T-helper 9 cell (primary cell): ENCODE results near the gene CHST4.
"Not testable (repeated sequence)": the region's sequence is repeated elsewhere in the genome, so short reads cannot be mapped to it uniquely, and the experiment has no call there.

ENCODE experiments used
- DNase-seq: peaks from one replicate; pipeline ENCODE4 v3.0.0-alpha.2; 2020
- total RNA-seq, 2 donors: gene quantifications; one replicate each; lab custom pipeline; 2026; lab: John Stamatoyannopoulos, UW

CHST4 gene
- total RNA-seq = 0 reads per million in 2 donors

DNA sequence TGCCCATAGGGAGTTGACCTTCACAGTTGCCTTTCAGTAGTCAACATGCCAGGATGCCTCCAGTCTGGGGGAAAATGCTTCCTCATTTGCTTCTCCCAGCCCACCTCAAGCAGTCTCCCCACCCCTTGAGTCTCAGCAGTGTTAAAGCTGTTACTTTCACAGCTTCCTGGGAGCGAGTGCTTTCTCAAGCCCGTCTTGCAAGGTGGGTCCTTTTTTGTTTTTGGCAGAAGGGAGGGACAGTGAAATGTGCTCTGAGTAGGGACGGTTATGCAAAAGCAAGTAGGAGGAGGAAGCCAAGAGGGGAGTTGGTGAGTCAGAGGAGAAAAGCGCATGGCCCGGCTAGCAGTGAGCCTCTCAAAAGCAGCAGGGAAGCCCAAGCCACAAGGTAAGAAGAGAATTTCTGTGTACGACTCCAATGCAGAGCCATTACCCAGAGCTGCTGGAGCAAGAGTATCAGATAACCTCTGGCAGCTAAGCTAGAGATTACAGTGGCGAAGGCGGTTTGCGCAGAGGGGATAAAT lies at the start of gene CHST4:
Gene CHST4 (plus strand): TSS at position 316 of the 521 bp plus-strand sequence. CDS start 10,252 bp downstream, outside the sequence.
- DNase-seq = no peak

- no peak for DNase-seq
Measured at GRCh38 chr16:71476457-71477124, 49.6 kb upstream of the CHST4 start.

DNA sequence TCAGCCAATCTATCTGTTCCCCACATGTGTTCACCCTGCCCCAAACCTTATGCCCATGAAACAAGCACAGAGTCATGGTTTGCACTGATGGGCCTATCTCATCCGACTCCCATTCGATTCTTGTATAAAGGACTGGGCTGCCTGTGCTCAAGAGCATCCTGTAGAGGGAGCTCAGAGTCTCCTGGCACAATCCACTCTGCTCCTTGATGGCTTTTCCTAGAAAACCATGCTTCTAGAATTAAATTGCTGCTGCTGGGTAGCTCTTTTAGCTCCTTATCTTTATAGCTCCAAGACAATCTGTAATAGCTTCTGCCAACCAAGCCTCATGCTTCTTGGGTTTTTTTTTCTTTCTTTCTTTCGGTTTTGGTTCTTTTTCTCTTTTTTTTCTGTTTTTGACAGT lies 46.8 kb upstream of the CHST4 start:
- no peak for DNase-seq

GRCh38 chr16:71480956-71481355 lies 45.3 kb upstream of the CHST4 start:
- no peak for DNase-seq

DNA sequence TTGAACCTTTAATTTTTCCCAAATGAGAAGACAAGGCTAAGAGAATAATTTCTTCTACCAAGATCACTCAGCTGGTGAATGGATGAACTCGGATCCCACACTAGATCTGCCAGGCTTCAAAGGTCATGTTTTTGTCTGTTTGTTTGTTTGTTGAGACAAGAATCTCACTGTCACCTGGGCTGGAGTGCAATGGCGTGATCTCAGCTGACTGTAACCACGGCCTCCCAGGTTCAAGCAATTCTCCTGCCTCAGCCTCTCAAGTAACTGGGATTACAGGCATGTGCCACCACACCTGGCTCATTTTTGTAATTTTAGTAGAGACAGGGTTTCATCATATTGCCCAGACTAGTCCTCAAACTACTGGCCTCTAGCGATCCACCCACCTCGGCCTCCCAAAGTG lies 43.7 kb upstream of the CHST4 start:
- no peak for DNase-seq

GRCh38 chr16:71484006-71484893 lies 42.0 kb upstream of the CHST4 start:
- DNase-seq = peak; percentile 65

- no peak for DNase-seq
Measured at GRCh38 chr16:71489122-71489521, 37.1 kb upstream of the CHST4 start, which contains the start of gene ZNF19. TSS of gene ZNF19 (minus strand) at chr16:71489324. CDS start at chr16:71482114, 7,210 bp downstream.

- no peak for DNase-seq
Measured at GRCh38 chr16:71490361-71490760, 35.9 kb upstream of the CHST4 start.

- no peak for DNase-seq
Measured at GRCh38 chr16:71491054-71491453, 35.2 kb upstream of the CHST4 start.

DNA sequence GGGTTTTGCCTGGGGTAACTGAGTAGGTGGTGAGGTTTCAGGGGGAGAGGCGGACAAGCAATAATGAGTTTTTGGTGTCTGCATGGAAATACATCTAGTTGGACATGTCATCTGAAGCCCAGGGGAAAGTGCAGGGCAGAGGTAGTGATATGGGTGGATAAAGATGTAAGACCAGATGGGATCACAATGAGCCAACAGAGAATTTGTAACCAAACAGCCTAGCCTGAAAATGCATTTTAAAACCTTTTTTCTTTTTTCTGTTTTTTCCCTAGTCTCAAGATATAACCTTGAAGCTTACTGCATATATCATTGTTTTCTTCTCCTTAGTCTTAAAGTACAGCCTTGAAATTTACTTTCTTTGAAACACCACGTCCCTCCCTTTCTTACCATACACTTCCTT lies 33.4 kb upstream of the CHST4 start:
- DNase-seq = no peak

- DNase-seq = no peak
Measured at GRCh38 chr16:71493213-71493612, 33.0 kb upstream of the CHST4 start.

DNA sequence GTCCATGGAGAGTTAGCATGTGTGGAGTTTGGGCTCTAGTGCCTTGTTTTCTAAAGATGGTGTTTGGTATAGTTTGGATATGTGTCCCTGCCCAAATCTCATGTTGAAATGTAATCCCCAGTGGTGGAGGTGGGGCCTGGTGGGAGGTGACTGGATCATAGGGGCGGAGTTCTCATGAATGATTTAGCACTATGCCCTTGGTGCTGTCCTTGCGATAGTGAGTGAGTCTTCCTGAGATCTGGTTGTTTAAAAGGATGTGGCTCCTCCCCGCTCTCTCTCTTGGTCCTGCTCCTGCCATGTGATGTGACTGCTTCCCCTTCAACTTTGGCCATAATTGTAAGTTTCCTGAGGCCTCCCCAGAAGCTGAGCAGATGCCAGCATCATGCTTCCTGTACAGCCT lies 28.2 kb upstream of the CHST4 start:
- DNase-seq = no peak

DNA sequence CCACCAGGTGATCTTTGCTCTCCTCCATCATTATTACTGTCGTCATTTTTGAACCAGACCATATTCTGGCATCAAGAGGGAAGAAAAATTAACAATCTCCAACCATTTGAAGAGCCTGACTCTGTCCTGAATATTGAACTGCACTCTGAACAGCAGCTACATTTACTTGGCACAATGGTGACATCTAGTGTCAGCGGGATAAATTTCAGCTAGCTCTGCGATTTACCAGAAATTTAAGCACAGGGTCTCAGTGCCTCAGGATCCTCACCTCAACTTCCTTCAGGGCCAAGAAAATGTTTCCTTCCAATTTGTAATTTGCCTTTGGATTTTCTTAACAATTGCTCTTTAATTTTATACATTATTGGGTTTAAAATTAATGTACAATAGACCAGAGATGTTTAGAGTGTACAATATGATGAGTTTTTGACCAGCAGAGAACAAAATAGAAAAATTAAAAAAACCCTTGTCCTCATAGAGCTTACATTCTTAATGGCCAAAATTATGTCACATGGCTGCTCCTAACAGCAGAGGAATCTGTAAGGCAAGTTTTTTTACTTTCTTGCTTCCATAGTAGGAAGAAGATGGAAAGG lies 26.4 kb upstream of the CHST4 start:
- peak; percentile 21 for DNase-seq

DNA sequence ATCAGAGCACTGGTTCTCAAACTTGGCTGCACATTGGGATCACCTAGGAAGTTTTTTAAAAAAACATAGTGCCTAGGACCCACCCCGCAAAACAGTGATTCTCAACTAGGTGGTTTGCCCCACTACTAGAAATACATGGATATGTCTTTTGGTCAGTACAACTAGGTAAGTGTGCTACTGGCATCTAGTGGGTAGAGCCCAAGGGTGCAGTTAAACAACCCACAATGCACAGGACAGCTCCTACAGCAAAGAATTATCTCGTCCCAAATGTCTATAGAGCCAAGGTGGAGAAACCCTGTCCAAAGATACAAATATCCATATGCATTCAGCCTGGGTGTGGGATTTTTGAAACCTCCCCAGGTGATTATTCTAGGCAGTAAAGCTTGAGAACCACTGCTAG lies 25.3 kb upstream of the CHST4 start:
- no peak for DNase-seq

- DNase-seq = no peak
Measured at GRCh38 chr16:71501547-71501946, 24.7 kb upstream of the CHST4 start.

- not testable (repeated sequence) for DNase-seq
Measured at GRCh38 chr16:71504051-71504450, 22.2 kb upstream of the CHST4 start.

- no peak for DNase-seq
Measured at GRCh38 chr16:71504901-71505300, 21.3 kb upstream of the CHST4 start.

DNA sequence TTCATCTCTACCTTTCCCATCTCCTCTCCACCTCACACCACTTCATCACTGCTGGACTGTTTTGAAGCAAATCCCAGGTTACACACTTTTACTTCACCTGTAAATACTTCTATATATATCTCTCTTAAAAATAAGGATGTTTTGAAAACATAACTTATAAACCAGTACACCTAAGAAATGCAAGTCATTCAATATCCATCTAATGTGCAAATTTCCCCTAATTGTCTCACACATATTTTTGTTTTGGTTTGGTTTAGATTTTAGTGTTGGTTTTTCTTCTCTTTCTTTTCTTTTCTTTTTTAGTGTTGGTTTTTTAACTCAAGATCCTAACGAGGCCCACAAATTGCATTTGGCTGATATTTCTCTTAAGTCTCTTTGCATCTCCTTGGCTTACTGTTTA lies 19.2 kb upstream of the CHST4 start:
- no peak for DNase-seq

DNA sequence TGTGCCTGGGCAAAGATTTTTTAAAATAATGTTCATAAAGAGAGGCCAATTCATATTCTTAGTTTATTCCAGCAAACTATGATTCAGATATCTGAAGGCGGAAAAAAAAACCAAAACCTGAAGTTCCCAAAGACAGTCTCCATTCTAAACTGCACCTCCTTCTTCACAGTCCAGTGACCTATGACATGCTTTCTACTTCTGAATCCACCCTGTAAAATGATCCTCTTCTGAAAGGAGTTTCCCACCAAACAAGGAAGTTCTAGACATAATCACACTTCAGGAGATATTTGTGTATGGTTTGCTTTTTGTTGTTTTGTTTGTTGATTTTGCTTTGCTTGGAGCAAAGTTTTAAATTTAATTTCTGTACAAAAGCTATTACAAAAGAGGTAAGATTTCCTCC lies 12.9 kb upstream of the CHST4 start:
- DNase-seq = no peak

- no peak for DNase-seq
Measured at GRCh38 chr16:71514476-71514875, 11.8 kb upstream of the CHST4 start.

DNA sequence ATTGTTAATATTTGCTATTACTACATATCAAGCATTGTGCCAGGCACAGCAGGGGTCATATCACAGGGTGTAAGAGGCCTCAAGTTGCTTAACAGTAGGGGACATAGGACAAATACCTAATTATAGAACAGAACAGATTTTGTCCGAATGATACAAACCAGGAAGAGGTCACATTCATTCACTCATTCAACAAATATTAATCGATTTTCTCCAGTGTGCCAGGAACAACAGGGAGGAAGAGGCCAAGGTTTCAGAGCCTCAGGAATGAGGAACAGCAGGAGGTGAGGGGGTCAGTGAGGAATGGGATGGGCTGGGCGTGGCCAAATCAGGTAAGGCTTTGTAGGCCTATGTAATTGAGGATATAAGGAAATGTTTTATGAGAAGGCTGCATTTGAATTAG lies 11.2 kb upstream of the CHST4 start:
- no peak for DNase-seq

GRCh38 chr16:71520550-71520949 lies 5.7 kb upstream of the CHST4 start:
- DNase-seq = no peak
